ENCODE results near the gene LCNL1.
A peak's percentile ranks its signal among the peaks of the same experiment; 100 is the strongest.

The LCNL1 gene

DNA sequence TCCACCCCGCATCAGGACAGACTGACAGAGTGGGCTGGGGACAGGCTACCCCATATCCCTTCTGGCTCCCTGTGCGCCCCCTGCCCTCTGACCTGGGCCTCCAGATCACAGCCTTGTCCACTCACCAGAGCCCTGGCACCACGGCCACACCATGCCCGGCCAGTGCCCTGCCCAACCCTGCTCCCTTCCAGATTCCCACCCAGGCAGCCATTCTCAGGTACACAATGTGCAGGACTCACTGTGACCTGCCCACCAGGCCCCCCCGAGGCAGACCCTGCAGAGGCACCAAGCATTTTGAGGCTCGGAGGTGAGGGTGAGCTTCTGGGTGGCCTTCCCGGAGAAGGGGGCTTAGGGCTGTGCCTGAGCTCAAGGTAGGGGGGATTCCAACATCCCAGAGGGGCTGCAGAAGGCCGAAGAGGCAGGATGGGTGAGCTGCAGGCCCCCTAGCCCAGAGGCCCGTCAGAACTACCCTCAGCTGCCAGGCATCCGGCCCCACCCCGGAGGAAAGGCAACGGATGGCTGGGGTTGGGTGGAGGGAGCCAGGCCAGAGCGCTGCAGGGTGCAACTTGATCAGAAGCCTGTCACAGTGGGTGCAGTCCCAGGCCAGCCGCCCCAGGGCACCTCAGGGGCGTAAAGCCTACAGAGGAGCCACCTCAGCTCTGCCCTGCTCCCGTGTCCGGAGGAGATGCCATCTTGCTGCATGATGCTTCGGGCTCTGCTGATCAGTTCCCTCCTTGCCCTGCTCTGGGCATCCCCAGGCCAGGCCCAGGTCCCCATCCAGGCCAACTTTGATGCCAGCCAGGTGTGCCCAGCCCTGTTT is at the start of gene LCNL1:
Gene LCNL1 (plus strand): TSS at position 762 of the 820 bp plus-strand sequence. CDS start 594 bp downstream, outside the sequence.
- DNase-seq, result no peak

- DNase-seq, result no peak
Measured at GRCh38 chr9:136934277-136934676, 48.5 kb upstream of the LCNL1 start.

GRCh38 chr9:136935651-136936050 is 47.1 kb upstream of the LCNL1 start:
- DNase-seq, result no peak

GRCh38 chr9:136936645-136937170 is 46.1 kb upstream of the LCNL1 start:
- no peak for DNase-seq

DNA sequence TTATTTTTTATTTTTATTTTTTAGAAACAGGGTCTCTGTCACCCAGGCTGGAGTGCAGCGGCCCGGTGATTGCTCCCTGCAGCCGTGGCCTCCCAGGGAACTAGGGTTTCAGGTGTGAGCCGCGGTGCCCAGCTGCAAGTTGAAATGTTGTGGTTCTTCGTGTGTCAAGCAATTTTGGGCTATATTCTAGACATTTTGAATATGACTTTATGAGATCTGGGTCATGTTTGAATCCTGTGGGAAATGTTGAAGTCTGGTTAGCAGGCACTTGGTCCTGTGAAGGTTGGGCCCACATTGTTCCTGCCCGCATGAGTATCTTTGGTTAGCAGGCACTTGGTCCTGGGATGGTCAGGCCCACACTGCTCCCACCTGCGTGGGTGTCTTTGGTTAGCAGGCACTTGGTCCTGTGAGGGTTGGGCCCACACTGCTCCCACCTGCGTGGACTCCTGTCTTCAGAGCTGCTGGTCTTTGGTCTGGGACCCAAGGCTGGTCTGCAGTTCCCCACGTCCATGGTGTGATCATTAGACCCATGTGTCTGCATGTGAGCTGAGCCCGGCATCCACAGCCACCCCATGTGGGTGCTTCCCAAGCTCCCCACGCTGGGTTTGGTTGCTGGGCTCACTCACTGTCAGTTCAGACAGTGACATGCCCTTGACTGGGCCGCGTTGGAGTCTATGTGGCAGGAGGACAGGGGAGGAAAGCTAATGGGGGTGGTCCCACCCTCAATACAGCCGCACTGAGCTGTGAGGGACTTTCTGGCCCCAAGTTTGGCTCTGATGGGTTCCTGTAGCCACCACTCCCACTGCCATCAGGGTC is 45.4 kb upstream of the LCNL1 start:
- DNase-seq, result no peak

DNA sequence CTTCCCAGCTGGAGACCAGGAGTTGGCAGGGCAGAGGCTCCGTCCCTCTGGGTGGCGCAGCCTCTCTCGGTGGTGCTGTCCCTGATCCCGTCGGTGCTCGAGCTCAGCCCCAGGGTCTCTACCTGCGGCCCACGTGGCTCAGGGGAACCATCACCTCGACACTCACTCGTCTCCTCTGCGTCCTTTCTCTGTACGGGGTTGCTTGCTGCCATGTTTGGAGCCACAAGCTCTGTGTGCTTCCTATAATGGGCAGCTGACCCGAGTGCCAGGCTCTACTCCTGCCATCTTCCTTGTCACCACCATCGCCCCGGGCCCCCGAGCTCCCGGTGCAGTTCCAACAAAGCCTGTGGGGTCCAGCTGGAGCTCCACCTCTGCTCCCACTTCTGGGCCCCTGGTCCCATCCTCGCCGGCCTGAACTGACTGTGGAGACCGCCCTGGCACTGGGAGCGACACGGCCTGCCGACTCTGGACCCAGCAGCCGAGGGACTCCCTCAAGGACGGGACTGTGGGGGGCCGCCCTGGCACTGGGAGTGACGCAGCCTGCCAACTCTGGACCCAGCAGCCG is 43.3 kb upstream of the LCNL1 start:
- no peak for DNase-seq

DNA sequence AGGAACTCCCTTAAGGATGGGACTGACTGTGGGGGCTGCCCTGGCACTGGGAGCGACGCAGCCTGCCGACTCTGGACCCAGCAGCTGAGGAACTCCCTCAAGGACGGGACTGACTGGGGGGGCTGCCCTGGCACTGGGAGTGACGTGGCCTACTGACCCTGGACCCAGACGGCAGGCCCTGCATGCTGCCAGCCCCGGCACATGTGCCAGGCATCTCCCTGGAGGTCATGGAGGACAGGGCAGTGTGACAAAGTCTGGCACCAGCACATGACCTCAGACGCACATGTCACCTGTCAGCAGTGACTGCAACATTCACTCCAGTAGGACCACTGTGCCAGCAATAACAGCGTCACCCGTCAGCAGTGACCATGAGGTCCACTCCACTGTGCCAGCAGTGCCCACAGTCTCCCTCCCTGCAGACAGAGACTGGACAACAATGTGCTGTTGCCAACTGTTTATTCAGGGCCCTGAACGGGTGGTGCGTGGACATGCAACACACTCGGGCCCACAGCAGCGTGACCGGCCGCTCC is 42.7 kb upstream of the LCNL1 start:
- no peak for DNase-seq

DNA sequence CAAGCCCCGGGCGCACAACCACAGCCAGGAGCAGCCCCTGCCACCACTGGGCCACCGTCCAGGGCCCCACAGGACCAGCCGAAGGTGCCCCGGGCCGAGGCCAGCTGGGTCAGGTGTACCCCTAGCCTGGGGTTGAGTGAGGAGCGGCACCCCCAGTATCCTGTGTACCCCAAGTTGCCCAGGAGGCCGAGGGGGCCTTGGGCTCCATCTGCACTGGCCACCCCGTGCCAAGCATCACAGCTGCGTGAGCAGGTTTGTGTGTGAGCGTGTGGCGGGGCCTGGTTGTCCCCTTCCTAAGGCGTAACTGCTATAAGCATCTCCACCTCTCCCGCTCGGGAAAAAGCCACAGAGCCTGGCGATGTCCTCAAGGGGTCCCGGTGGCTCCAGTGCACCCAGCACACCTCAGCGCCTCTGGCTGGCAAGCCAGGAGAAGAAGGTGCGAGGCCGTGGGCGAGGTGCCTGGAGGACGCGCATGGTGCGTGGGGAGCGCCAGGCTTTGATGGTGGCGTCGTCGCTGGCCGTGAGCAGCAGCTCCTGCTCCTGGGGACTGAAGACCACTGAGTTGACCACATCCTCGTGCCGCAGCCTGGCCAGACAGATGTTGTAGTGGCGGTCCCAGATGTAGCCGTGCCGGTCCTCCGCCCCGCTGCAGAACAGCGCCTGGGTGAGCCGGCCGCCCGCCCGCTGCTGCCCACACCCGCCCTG is 42.1 kb upstream of the LCNL1 start:
- DNase-seq, result no peak

- no peak for DNase-seq
Measured at GRCh38 chr9:136941231-136942111, 41.3 kb upstream of the LCNL1 start.

DNA sequence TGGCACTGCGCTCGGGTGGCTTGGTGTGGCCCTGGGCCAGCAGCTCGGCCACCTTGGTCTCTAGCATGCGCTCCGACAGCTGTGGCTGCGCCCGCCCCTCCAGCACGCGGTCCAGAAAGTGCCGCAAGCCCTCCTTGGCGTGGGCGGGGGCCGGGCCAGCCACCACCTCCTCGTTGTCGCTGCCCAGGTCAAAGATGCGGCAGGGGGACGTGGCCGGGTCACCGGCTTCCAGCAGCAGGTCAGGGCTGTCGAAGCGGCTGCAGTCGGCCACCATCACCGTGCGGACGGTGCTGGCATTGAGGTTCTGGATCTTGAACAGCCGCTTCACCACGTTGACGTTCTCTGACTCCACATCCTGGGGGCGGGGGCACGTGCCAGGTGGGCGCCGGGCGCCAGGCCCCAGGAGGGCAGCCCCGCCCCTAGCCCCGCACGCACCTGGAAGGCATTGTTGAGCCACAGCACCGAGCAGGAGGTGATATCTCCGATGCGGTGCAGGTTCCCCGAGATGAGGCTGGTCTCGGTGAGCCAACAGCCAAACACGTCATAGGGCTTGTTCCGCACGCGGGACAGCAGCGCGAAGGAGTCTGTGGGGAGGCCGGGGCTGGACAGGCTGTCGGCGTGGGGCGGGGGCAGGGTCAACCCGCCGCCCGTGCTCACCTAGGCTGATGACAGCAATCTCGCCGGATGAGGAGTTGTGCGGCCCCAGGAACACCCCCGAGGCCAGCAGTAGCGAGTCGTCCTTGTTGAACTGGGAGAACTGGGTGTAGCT is 40.5 kb upstream of the LCNL1 start:
- no peak for DNase-seq

DNA sequence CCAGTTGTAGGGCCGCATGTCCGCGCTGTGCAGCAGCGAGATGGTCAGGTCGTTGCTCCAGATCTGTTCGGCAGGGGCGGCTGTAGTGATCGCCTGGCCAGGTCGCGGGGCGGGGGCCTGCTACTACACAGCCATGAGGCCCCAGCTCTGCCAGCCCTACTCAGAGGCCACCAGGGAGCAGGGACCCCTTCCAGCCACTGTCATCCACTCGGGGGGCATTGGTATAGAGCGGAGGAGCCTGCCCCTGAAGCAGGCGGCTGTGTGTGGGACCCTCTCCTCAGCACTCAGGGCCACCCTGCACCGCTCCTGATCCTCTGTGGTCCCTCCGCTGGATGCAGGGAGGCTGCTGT is 39.9 kb upstream of the LCNL1 start:
- DNase-seq, result no peak

- DNase-seq, result peak; percentile 79
Measured at GRCh38 chr9:136943291-136944211, 39.2 kb upstream of the LCNL1 start.

GRCh38 chr9:136944212-136944518 is 38.6 kb upstream of the LCNL1 start:
- no peak for DNase-seq

- DNase-seq, result peak; percentile 98
Measured at GRCh38 chr9:136944519-136945332, 38.1 kb upstream of the LCNL1 start, which contains the start of the genes C8G and FBXW5. C8G (plus strand) TSS chr9:136945243; CDS start chr9:136945321, 78 bp downstream. FBXW5 (minus strand) TSS chr9:136944738; CDS start chr9:136944083, 655 bp downstream.

- DNase-seq, result no peak
Measured at GRCh38 chr9:136945333-136946227, 37.2 kb upstream of the LCNL1 start.

- no peak for DNase-seq
Measured at GRCh38 chr9:136946228-136947027, 36.4 kb upstream of the LCNL1 start.

All from activated effector memory CD4-positive, alpha-beta T cell treated with anti-CD3 and anti-CD28 coated beads, Interleukin-2, amount 50 U/mL, for 16 hours (primary cell).